Small intestine (tissue), 7 donors: ENCODE measurements around the gene CDK4. TPM values are rescaled to one million over a fixed set of nuclear protein-coding genes. Genes with fewer than 3 reads are reported as not detected.
A peak's percentile ranks its signal among the peaks of the same experiment; 100 is the strongest.

Experiments
- DNase-seq, 2 donors: peaks; one replicate each; pipeline versions ENCODE4 v3.0.0 to v3.0.0-alpha.2; 2013
- FAIRE-seq: peaks from 2 replicates; lab custom pipeline; 2012; peaks lifted over from hg19 to GRCh38; lab: Jason Lieb, UNC
- H3K27ac ChIP-seq, 3 donors: one replicate each; pipeline ENCODE4 v1.5.1; 2013; ENCODE audit warnings: low read length in 2 of 3, mild to moderate bottlenecking in 2 of 3, control low read depth in 1 of 3, inconsistent platforms in 1 of 3, low read depth in 1 of 3, moderate library complexity in 1 of 3
- H3K27me3 ChIP-seq, 3 donors: one replicate each; pipeline ENCODE4 v1.6.1; 2013; ENCODE audit warnings: low read length in 3 of 3, inconsistent platforms in 1 of 3; ENCODE audit not compliant: control insufficient read depth in 3 of 3, insufficient read depth in 3 of 3
- H3K36me3 ChIP-seq, 3 donors: one replicate each; pipeline ENCODE4 v1.6.1; 2013; ENCODE audit warnings: low read length in 3 of 3, inconsistent platforms in 1 of 3, low read depth in 1 of 3, mild to moderate bottlenecking in 1 of 3, moderate library complexity in 1 of 3; ENCODE audit not compliant: control insufficient read depth in 3 of 3, insufficient read depth in 2 of 3
- H3K4me1 ChIP-seq, 3 donors: one replicate each; pipeline ENCODE4 v1.6.1; 2013; ENCODE audit warnings: low read length in 2 of 3, inconsistent platforms in 1 of 3, low read depth in 1 of 3, mild to moderate bottlenecking in 1 of 3, moderate library complexity in 1 of 3; ENCODE audit not compliant: control insufficient read depth in 3 of 3, insufficient read depth in 2 of 3
- H3K4me3 ChIP-seq, 3 donors: one replicate each; pipeline ENCODE4 v1.5.1; 2013; ENCODE audit warnings: low read length in 3 of 3, control low read depth in 1 of 3, inconsistent platforms in 1 of 3, low read depth in 1 of 3, mild to moderate bottlenecking in 1 of 3, moderate library complexity in 1 of 3
- H3K9me3 ChIP-seq, 2 donors: one replicate each; pipeline ENCODE4 v1.6.1; 2013; ENCODE audit warnings: low read depth in 1 of 2, low read length in 1 of 2; ENCODE audit not compliant: control insufficient read depth in 2 of 2, insufficient read depth in 1 of 2
- WGBS, 3 donors: extraction: QIAGEN DNeasy Blood & Tissue Kit; methylation state at CpG; one replicate each; pipeline ENCODE4 v1.1.7; 2013; 5-methylcytosine and 5-hydroxymethylcytosine counted together
- polyA plus RNA-seq, 4 donors: library from polyadenylated mRNA; stranded (reverse) in 3 of 4; unstranded in 1 of 4; fragments of 200-250 nt in 3 of 4; fragments of 120-200 nt in 1 of 4; gene quantifications; one replicate each; pipeline versions ENCODE4 v1.2.1 to v1.2.3, GENCODE V29; 2013
- donor health status: healthy with polysubstance abuse.
- donor health status: control.
- donor health status: control.
- donor health status: Bipolar disorder and iron deficiency.
- donor health status: healthy.

CDK4 gene
- polyA plus RNA-seq, 4 donors: 13.2 to 225 (median 70.2) TPM

DNA sequence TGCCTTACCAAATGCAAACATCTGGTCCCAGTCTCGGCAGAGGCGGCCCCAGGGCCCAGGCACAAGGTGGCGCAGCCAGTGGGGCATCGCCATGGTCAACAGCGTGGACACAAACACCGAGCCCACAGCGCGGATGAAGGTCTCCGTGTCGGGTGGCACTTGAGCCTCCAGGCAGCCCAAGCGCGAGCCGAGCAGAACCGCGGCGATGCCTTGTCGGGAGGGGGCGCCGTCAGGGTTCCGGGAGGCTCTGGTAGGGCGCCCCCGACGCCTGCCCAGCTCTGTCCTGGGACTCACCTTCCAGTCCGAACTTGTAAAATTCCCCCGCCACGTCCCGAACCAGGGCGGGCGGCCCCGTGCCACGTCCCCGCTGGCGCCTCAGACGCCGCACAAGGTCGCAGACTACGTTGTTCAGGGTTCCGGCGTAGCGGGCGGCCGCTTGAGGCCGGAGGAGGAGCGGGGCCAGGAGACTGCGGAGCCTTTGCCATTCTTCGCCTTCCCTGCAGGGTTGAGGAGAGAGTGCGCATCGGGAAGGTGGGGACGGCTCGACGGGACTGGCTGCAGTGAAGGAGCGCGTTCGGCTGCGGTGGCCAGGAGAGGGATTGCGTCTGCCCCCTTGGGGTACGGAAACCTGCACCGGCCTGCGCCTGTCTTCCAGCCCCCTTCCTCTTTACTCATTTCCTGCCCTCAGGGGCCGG lies 13.0 kb upstream of the CDK4 start:
- peaks cover 0 to 24% (median 0%) of the 10 kb centered on the region in 3 donors for H3K36me3 ChIP-seq
- WGBS, 3 donors: 1% methylated on average over 57 to 60 of the region's 60 CpGs
- peaks cover 3 to 45% (median 10%) of the 10 kb centered on the region in 3 donors for H3K27me3 ChIP-seq
- H3K9me3 ChIP-seq: no peaks in the 10 kb centered on the region
- H3K4me1 ChIP-seq: peaks cover 2 to 28% (median 5%) of the 10 kb centered on the region in 3 donors
- DNase-seq: peak in 1 of 2 donors; percentile 66
- peak overlapping the region; percentile 34 to 51 (median 43) for H3K4me3 ChIP-seq
- FAIRE-seq: no peak
- H3K27ac ChIP-seq: no peak overlapping the region

DNA sequence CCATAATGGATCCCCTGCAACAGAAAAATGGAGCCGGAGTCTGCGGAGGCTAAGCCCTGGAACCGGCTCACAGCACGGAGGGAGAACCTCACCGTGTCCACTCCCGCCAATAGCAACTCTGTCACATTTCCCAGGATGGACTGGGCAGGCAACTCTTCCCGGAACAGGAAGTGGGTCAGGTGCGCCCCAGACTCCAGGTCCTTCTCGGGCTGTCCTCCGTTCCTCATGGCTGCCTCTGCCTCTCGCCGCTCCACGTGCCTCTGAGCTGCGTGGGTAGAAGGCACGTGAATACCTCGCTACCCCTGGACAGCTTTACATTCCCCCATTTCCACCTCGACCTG lies 12.5 kb upstream of the CDK4 start:
- no peak for FAIRE-seq

DNA sequence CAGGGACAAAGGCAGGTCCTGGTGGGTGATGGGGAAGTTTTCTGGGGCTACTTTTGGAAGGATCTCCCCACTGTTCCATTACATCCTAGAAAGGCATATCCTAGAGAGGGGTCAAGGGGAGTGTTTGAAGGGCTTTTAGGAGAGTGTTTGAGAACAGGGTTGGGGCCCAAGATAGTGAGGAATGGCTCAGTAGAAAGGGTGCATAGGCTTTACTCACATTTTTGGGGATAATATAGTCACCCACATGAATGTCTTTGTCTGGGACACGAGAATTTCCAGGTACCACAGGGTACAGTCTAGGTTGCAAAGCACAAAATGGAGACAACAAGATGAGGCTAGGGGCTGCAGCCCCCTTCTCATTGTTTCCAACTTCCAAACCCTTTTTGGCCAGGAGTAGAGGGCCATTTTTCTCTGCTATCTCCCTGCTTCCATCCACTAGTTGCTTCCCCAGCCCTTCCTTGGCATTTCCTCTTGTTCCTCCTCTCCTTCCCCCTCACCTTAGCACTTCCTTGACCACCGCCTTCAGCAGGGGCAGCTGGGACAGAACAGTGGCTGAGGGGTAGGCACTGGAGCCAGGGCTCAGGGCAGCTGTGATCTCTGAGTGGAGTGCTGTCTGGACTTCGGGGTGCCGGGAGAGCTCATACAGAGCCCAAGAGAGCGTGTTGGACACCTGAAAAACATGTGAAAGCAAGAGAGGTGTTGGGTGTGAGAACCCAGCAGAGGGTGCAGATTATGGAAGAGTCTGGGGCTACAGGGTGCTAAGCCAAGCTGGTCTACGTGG lies 12.0 kb upstream of the CDK4 start:
- Histone ChIP-seq H3K27ac (no peak overlapping the region), H3K36me3 (peaks cover 0 to 18% (median 0%) of the 10 kb centered on the region in 3 donors), H3K4me3 (peak overlapping the region in 1 of 3 donors; percentile 51), H3K27me3 (peaks cover 3 to 45% (median 10%) of the 10 kb centered on the region in 3 donors), H3K4me1 (peaks cover 2 to 28% (median 5%) of the 10 kb centered on the region in 3 donors), H3K9me3 (no peaks in the 10 kb centered on the region)
- whole genome bisulfite sequencing, 3 donors: 81 to 83% (median 82%) methylated on average over 6 of the region's 6 CpGs
- no peak for DNase-seq
- no peak for FAIRE-seq

More for the DNA sequence above, 12.5 kb upstream of the CDK4 start:
- WGBS, 3 donors: 13 to 16% (median 15%) methylated on average over 17 of the region's 17 CpGs
- Histone ChIP-seq H3K36me3 (peaks cover 0 to 21% (median 0%) of the 10 kb centered on the region in 3 donors), H3K9me3 (no peaks in the 10 kb centered on the region), H3K27me3 (peaks cover 3 to 45% (median 10%) of the 10 kb centered on the region in 3 donors), H3K4me1 (peaks cover 2 to 28% (median 5%) of the 10 kb centered on the region in 3 donors), H3K4me3 (peak overlapping the region in 2 of 3 donors; percentile 34 to 51), H3K27ac (no peak overlapping the region)
- peak; percentile 49 to 60 for DNase-seq

DNA sequence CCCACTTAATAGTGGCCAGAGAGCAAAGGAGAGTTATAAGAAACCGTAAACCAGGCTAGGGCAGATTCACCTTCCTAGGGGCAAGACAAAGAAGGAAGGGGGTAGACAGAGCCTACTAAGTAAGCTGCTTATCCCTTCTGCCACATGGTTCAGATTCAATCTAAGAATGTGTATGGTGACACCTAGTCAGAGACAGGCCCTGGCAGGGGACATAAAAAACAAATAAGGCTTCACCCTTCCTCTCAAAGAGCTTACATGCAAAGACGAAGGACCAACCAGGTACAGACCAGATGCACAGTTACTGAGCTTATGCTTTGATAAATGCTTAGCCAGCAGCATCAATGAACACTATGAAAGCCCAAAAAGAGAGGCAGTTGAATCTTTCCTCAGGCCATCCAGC lies 10.4 kb upstream of the CDK4 start:
- Histone ChIP-seq H3K4me3 (no peak overlapping the region), H3K9me3 (no peaks in the 10 kb centered on the region), H3K27me3 (peaks cover 3 to 42% (median 10%) of the 10 kb centered on the region in 3 donors), H3K27ac (no peak overlapping the region), H3K36me3 (peaks cover 0 to 26% (median 0%) of the 10 kb centered on the region in 3 donors), H3K4me1 (peaks cover 2 to 28% (median 5%) of the 10 kb centered on the region in 3 donors)
- WGBS, 3 donors: 86 to 93% (median 93%) methylated on average over 2 of the region's 2 CpGs
- no peak for FAIRE-seq
- DNase-seq: no peak

DNA sequence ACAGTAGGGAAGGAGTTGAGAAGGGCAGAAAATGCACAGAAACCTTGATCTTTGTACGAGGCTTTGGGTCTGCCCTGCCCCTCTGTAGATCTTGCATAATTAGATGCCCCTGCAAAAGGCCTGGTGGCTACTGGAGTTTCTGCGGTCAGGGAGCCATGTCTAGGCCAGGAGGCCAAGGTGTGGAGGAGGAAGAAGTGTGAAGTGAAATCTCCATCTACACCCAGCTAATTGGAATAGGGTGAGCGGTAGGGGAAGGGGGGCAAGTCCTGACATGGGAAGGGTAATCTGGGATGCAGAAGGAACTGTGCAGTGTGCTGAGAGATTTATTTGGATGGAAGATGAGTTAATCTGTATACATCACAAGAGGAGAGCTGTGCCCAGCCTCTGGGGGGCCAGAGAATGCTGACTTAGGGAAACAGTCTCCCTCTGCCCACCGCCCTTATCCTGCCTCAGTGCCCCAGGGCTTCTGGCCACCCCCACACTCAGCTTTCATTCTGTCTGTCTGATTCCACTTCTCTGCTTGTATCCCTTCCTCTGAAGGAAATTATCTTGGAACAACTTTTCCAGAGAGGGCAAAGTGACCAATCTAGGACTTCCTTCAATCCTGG lies 9.4 kb upstream of the CDK4 start:
- Histone ChIP-seq H3K9me3 (no peaks in the 10 kb centered on the region), H3K36me3 (peaks cover 0 to 28% (median 0%) of the 10 kb centered on the region in 3 donors), H3K27ac (no peak overlapping the region), H3K4me1 (peaks cover 2 to 21% (median 6%) of the 10 kb centered on the region in 3 donors), H3K4me3 (no peak overlapping the region), H3K27me3 (peaks cover 0 to 32% (median 9%) of the 10 kb centered on the region in 3 donors)
- FAIRE-seq: no peak
- DNase-seq: no peak
- 91 to 93% (median 92%) methylated on average over 4 of the region's 4 CpGs for WGBS, 3 donors

DNA sequence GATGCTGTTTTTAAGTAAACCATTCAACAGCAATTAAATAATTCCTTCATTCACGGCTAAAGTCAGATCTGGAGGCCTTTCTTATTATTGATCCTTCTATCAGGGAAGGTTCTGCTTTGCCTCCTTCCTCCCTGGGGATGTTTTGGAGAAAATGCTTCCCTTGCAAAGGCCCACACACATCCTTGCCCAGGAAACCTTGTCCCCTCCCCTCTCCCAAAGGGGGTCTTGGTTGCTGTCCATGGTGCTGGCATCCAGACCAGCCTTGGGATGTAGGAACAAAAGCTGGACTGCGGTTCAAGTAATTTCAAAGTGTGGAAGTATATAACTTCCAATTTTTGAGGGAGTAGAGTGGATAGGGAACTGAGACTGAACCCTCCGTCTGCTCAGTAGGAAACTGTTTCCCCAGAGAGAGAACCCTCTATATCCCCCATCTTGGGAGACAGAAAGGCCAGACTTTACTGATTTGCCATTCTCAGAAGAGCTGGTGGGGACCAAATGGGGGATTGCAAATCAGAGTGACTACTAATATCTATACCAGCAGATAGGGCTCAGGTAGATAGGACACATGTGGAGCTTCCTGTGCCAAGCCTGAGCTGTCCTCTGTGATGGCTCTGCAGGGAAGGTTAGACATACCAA lies 8.4 kb upstream of the CDK4 start:
- Histone ChIP-seq H3K36me3 (peaks cover 0 to 28% (median 0%) of the 10 kb centered on the region in 3 donors), H3K4me1 (peaks cover 2 to 11% (median 2%) of the 10 kb centered on the region in 3 donors), H3K27ac (no peak overlapping the region), H3K9me3 (no peaks in the 10 kb centered on the region), H3K27me3 (peaks cover 0 to 22% (median 7%) of the 10 kb centered on the region in 3 donors), H3K4me3 (no peak overlapping the region)
- FAIRE-seq: no peak
- no peak for DNase-seq
- WGBS, 3 donors: 88 to 90% (median 90%) methylated on average over 3 of the region's 3 CpGs

DNA sequence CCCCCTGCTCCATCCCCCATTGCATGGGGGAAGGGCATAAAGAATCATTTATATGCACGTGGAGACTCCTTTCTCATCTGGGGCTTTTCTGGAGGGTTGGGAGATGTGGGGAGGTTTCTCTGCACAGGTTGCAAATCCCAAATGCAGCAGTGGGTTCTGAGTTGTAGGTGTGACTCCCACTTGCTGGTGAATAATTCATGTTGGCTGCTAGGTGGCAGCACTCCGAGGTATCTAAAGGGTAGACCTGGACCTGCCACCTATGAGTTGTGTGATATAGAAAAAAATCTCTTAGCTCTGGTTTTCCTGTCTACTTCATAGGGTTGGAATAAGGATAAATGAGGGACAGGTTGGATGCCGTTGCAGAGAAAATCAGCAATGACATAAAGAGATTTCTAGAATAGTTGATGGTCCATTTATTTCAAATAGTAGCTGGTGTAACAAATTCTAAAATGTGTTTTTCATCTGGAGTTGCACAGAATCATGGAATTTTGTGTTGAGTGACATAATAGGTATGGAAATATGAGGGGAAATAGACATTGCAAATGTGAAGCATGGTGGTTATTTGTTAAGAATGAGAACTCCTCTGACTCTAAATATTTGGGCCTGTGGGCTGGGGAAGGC lies 7.4 kb upstream of the CDK4 start:
- Histone ChIP-seq H3K27me3 (peaks cover 0 to 12% (median 7%) of the 10 kb centered on the region in 3 donors), H3K36me3 (peaks cover 0 to 28% (median 0%) of the 10 kb centered on the region in 3 donors), H3K4me1 (peaks cover 0 to 6% (median 2%) of the 10 kb centered on the region in 3 donors), H3K27ac (no peak overlapping the region), H3K9me3 (no peaks in the 10 kb centered on the region), H3K4me3 (no peak overlapping the region)
- 20 to 36% (median 25%) methylated on average over 3 of the region's 3 CpGs for WGBS, 3 donors
- no peak for FAIRE-seq
- peak; percentile 56 to 60 for DNase-seq
